B cell (primary cell): ENCODE measurements around the gene CYB5D1. TPM values are rescaled to one million over a fixed set of nuclear protein-coding genes. Genes with fewer than 3 reads are reported as not detected.

Experiments used
- ATAC-seq: fragments of 200-7000 bp; cut with Tn5 transposase; one replicate; pipeline ENCODE4 v1.10.0; 2021; ENCODE audit warnings: low read depth, mild to moderate bottlenecking, moderate number of reproducible peaks, moderate library complexity
- CTCF ChIA-PET: fragments of 350-600 bp; sonication (Branson Sonifier 250); formaldehyde crosslinking; loops from one replicate; lab custom pipeline; 2021; ENCODE audit warnings: antibody characterized with exemption, inconsistent platforms; lab: Charles Lee
- POLR2A ChIA-PET: fragments of 350-600 bp; sonication (Branson Sonifier 250); formaldehyde crosslinking; loops from one replicate; lab custom pipeline; 2021; ENCODE audit warnings: antibody characterized with exemption; lab: Charles Lee
- DNase-seq: peaks from one replicate; pipeline ENCODE4 v3.0.0; 2013
- H2AFZ ChIP-seq: 2 replicates; pipeline ENCODE4 v1.6.1; 2012; ENCODE audit warnings: mild to moderate bottlenecking, low read depth, low read length; ENCODE audit not compliant: insufficient read depth, poor library complexity, severe bottlenecking
- H3K27ac ChIP-seq, 2 donors: 1 replicate in 1 of 2; 2 replicates in 1 of 2; pipeline ENCODE4 v1.5.1; 2012 to 2013; ENCODE audit warnings: low read length in 2 of 2, mild to moderate bottlenecking in 2 of 2, moderate library complexity in 1 of 2
- H3K27me3 ChIP-seq, 4 experiments: fragments of 200-600 bp in 1 of 4; sonication (generic) in 1 of 4; replicated peaks in 1 of 4; 1 replicate in 2 of 4; 2 replicates in 2 of 4; pipeline versions ENCODE4 v1.6.1 to v1.7.0; 2013 to 2016; ENCODE audit warnings: low read length in 3 of 4, mild to moderate bottlenecking in 2 of 4, mixed read lengths in 1 of 4, moderate library complexity in 1 of 4; ENCODE audit not compliant: insufficient read depth in 4 of 4, control insufficient read depth in 3 of 4; ENCODE audit errors: control extremely low read depth in 1 of 4
- H3K36me3 ChIP-seq, 2 experiments: replicated peaks in 1 of 2; 1 replicate in 1 of 2; 2 replicates in 1 of 2; pipeline versions ENCODE4 v1.6.1 to v1.7.1; 2013; ENCODE audit warnings: low read length in 1 of 2; ENCODE audit not compliant: insufficient read depth in 2 of 2, control insufficient read depth in 1 of 2; ENCODE audit errors: control extremely low read depth in 1 of 2, extremely low read depth in 1 of 2
- H3K4me1 ChIP-seq, 2 donors: fragments of 200-600 bp in 1 of 2; sonication (generic) in 1 of 2; 1 replicate in 1 of 2; 2 replicates in 1 of 2; pipeline versions ENCODE4 v1.5.1 to v1.6.1; 2013 to 2017; ENCODE audit warnings: low read length in 2 of 2; ENCODE audit not compliant: control insufficient read depth in 2 of 2, insufficient read depth in 2 of 2
- H3K4me2 ChIP-seq: replicated peaks from 2 replicates; pipeline ENCODE3; 2012; ENCODE audit warnings: mild to moderate bottlenecking, low read depth, low read length; ENCODE audit not compliant: poor library complexity, severe bottlenecking
- H3K4me3 ChIP-seq, 5 experiments: fragments of 200-600 bp in 1 of 5; sonication (generic) in 1 of 5; 1 replicate in 3 of 5; 2 replicates in 2 of 5; pipeline versions ENCODE4 v1.5.1 to v1.7.0; 2011 to 2016; ENCODE audit warnings: low read length in 4 of 5, mild to moderate bottlenecking in 4 of 5, low read depth in 2 of 5, control low read depth in 1 of 5, moderate library complexity in 1 of 5; ENCODE audit not compliant: insufficient read depth in 1 of 5; ENCODE audit errors: control extremely low read depth in 1 of 5, extremely low read depth in 1 of 5
- H3K79me2 ChIP-seq: fragments of 200-600 bp; sonication (generic); one replicate; pipeline ENCODE4 v1.6.0; 2016; ENCODE audit warnings: low read length; ENCODE audit not compliant: control insufficient read depth, insufficient read depth
- H3K9ac ChIP-seq: fragments of 200-600 bp; sonication (generic); 2 replicates; pipeline ENCODE4 v1.6.1; 2017; ENCODE audit warnings: mild to moderate bottlenecking, low read length, moderate library complexity
- H3K9me3 ChIP-seq, 3 donors: one replicate each; pipeline versions ENCODE4 v1.6.1 to v1.7.1; 2013; ENCODE audit warnings: low read length in 2 of 3; ENCODE audit not compliant: control insufficient read depth in 2 of 3, insufficient read depth in 1 of 3; ENCODE audit errors: control extremely low read depth in 1 of 3
- H4K20me1 ChIP-seq: 2 replicates; pipeline ENCODE4 v1.6.0; 2012; ENCODE audit warnings: mild to moderate bottlenecking, low read length; ENCODE audit not compliant: insufficient read depth, control insufficient read depth, poor library complexity, severe bottlenecking
- H3K27ac Mint-ChIP-seq: one replicate; pipeline ENCODE4 v1.8.0; 2021; ENCODE audit warnings: mixed read lengths
- H3K27me3 Mint-ChIP-seq: one replicate; pipeline ENCODE4 v1.8.0; 2021; ENCODE audit warnings: mixed read lengths
- H3K4me1 Mint-ChIP-seq: one replicate; pipeline ENCODE4 v1.8.0; 2021; ENCODE audit warnings: mixed read lengths
- H3K4me3 Mint-ChIP-seq: one replicate; pipeline ENCODE4 v1.8.0; 2021; ENCODE audit warnings: mixed read lengths
- H3K9me3 Mint-ChIP-seq: one replicate; pipeline ENCODE4 v1.8.0; 2022; ENCODE audit warnings: mixed read lengths; ENCODE audit not compliant: insufficient read depth
- CTCF ChIP-seq: fragments of 200-600 bp; IDR thresholded peaks from one replicate; pipeline ENCODE4 v1.8.0; 2022; ENCODE audit warnings: antibody characterized with exemption, mild to moderate bottlenecking
- EZH2 ChIP-seq: IDR thresholded peaks from 2 replicates; pipeline ENCODE4 v1.6.1; 2012; ENCODE audit warnings: borderline replicate concordance, low read depth, mild to moderate bottlenecking, moderate library complexity, low read length; ENCODE audit not compliant: insufficient read depth, poor library complexity, severe bottlenecking
- WGBS: methylation state at CpG from one replicate; pipeline ENCODE4 v1.1.5; 2013; ENCODE audit warnings: missing lambda C conversion rate; ENCODE audit not compliant: insufficient coverage; 5-methylcytosine and 5-hydroxymethylcytosine counted together
- intact Hi-C: fragments of 100-400 bp; cut with micrococcal nuclease; formaldehyde crosslinking; loops from one replicate; pipeline ENCODE4 v1.10.0; 2022
- polyA plus RNA-seq: library from polyadenylated mRNA; depleted of rRNA; stranded (reverse); fragments of >200 nt; gene quantifications from 2 replicates; pipeline ENCODE4 v1.2.3, GENCODE V29; 2012
- total RNA-seq, 2 donors: library from RNA; stranded (reverse); fragments of 120-200 nt in 1 of 2; gene quantifications; 1 replicate in 1 of 2; 2 replicates in 1 of 2; pipeline versions ENCODE4 v1.2.3 to v1.2.4, GENCODE V29; 2013 to 2022

The CYB5D1 gene
- total and polyA plus RNA-seq, 2 donors (not counting 1 experiment from before 2014, with no cell fraction given) = 6.3 to 10.2 TPM

GRCh38 chr17:7889166-7889955 is 31.6 kb downstream of the CYB5D1 start:
- peak overlapping the region; percentile 86 for H3K4me2 ChIP-seq
- CTCF ChIA-PET = no interaction called here
- peak; percentile 34 for DNase-seq
- peak overlapping the region in 1 of 2 donors; percentile 65 for H3K27ac ChIP-seq
- H3K4me1 ChIP-seq = peaks cover 15 to 31% of the 10 kb centered on the region in 2 donors
- ATAC-seq = no peak
- intact Hi-C loops = loop anchor here (10.0 kb wide), 1 partner anchor 145 kb away; no protein-coding TSS in a partner anchor
- no peak overlapping the region for H3K9ac ChIP-seq
- H2AFZ ChIP-seq = no peak overlapping the region
- peak overlapping the region; percentile 53 for H3K27ac Mint-ChIP-seq
- TF ChIP-seq EZH2 (no peak), CTCF (no peak)
- POLR2A ChIA-PET = interaction anchor here (0.6 kb wide), 1 partner anchor 55 kb away, joined by 7 read pairs; the partner anchor contains the start of gene KDM6B
- 78% methylated on average over 8 of the region's 11 CpGs for WGBS
- H3K27me3 ChIP-seq = no peaks in the 10 kb centered on the region
- H3K4me3 Mint-ChIP-seq = no peak overlapping the region
- no peak overlapping the region for H3K4me3 ChIP-seq
- H3K9me3 ChIP-seq = no peaks in the 10 kb centered on the region
- no peaks in the 10 kb centered on the region for H3K27me3 Mint-ChIP-seq
- H4K20me1 ChIP-seq = no peaks in the 10 kb centered on the region
- H3K9me3 Mint-ChIP-seq = no peaks in the 10 kb centered on the region
- peaks cover 10% of the 10 kb centered on the region for H3K79me2 ChIP-seq
- no peaks in the 10 kb centered on the region for H3K4me1 Mint-ChIP-seq
- peaks cover 0 to 20% of the 10 kb centered on the region in 2 experiments for H3K36me3 ChIP-seq

GRCh38 chr17:7893187-7893880 is 35.5 kb downstream of the CYB5D1 start:
- intact Hi-C loops = no loop called here
- 88% methylated on average over 7 of the region's 15 CpGs for WGBS
- CTCF ChIA-PET = no interaction called here

More at GRCh38 chr17:7893187-7893880, 35.5 kb downstream of the CYB5D1 start:
- POLR2A ChIA-PET = no interaction called here
- no peak for ATAC-seq
- no peak overlapping the region for H3K9ac ChIP-seq
- no peaks in the 10 kb centered on the region for H3K9me3 Mint-ChIP-seq
- no peak overlapping the region for H3K4me2 ChIP-seq
- no peak for TF ChIP-seq CTCF
- no peak for TF ChIP-seq EZH2
- no peaks in the 10 kb centered on the region for H4K20me1 ChIP-seq
- no peaks in the 10 kb centered on the region for H3K27me3 Mint-ChIP-seq
- H3K9me3 ChIP-seq = no peaks in the 10 kb centered on the region
- H3K4me1 ChIP-seq = peaks cover 2 to 4% of the 10 kb centered on the region in 2 donors
- H3K27me3 ChIP-seq = no peaks in the 10 kb centered on the region
- H3K36me3 ChIP-seq = peaks cover 0 to 47% of the 10 kb centered on the region in 2 experiments
- H3K4me3 ChIP-seq = no peak overlapping the region
- H3K4me3 Mint-ChIP-seq = no peak overlapping the region
- no peak overlapping the region for H3K27ac ChIP-seq
- H3K79me2 ChIP-seq = no peaks in the 10 kb centered on the region
- no peak overlapping the region for H3K27ac Mint-ChIP-seq
- DNase-seq = no peak
- H3K4me1 Mint-ChIP-seq = no peaks in the 10 kb centered on the region
- no peak overlapping the region for H2AFZ ChIP-seq
